Measurements from ENCODE around the gene ZBTB38.

GRCh38 chr3:141346418-141346817 lies 21.9 kb upstream of the ZBTB38 start:
- TF ChIP-seq POLR2AphosphoS5 (IDR thresholded peaks at IDR 0.05) (no peak), CTCF (IDR thresholded peaks at IDR 0.05) (no peak), POLR2A (IDR thresholded peaks at IDR 0.05) (no peak), EP300 (IDR thresholded peaks at IDR 0.05) (no peak)
